ENCODE data around the gene CPT1A.

The CPT1A gene

DNA sequence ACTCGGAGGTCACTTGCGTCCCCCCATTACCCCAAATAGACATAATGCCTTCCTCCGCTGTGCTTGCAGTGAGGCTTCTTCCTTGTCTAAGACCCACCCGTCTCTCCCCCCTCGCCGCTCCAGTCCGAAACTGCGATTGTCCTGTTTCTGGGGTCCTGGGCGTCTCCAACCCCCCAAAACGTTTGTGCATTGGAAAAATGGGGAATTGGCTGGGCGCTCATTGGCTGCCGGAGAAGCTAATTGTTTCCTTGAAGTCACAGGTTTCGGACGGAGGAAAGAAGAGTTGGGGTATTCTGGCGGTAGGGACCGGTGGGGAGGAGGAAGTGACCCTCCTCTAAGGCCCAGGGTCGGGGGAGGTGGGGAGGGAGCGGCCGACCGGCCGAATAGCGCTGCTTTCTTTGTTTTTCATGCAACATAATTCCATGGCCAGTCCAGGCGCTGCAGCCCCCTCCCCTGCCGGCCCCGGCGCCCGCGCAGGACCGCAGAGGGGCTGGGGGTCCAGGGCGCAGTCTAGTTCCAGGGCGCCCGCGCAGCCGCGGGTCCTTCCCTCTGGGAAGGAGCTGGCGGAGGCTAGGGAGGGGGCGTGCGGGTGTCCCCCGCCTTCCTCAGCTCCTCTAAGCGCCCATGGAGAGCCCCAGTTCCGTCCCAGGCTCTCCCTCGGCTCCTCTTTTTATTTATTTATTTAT, 12.7 kb upstream of the CPT1A start:
- no peak for DNase-seq (ENCODE audit: low read depth, low spot score)

DNA sequence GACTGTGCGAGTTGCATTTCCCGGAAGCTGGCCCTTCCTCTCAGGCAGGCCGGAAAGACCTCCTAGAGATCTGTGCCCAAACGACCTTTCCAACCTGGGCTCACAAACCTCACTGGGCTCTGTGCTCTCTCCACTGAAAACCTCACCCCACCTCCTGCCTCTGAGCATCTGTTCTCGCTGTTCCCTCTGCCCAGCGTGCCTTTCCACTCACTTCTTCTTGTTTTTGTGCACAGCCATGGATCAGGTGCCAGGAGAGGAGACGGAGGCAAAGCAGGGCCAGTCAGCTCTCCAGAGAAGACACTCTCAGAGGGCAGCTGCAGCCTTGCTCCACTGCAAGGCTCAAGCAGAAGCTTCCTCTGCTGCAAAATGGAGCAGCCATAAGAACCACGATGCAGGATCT, 10.9 kb upstream of the CPT1A start:
- no peak for DNase-seq (ENCODE audit: low read depth, low spot score)

DNA sequence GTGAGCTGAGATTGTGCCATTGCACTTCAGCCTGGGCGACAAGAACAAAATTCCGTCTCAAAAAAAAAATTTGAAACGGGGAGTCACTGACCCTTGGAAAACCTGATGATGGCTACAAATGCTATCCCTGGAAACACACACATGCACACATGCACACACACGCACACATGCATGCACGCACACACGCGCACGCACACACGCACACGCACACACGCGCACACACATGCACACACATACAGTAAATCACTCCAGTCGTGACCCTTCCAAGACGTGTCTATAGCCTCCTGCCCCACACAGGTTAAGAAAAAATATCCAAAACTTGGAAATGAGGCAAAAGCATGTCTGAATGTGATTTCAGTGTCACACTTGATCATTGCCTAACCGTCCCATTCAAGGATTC, 6.7 kb upstream of the CPT1A start:
- no peak for DNase-seq (ENCODE audit: low read depth, low spot score)

DNA sequence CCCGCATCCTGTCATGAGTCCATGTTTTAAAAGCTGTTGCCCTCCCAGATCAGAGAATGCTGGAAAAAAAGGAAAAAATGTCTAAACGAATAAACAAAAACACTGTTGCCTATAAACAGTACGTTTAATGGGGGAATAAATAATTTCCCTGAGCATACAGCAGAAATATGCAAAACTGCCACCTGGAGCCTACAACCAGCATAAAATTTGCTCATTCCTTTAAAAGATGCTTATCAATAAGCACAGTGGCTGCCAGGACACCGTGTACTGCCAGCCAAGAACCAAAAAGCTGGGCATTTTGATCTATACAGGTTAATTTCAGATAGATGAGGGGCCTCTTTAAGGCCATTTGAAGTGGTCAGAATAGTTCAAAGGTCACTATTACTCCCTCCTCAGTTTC, 5.7 kb upstream of the CPT1A start:
- no peak for DNase-seq (ENCODE audit: low read depth, low spot score)

DNA sequence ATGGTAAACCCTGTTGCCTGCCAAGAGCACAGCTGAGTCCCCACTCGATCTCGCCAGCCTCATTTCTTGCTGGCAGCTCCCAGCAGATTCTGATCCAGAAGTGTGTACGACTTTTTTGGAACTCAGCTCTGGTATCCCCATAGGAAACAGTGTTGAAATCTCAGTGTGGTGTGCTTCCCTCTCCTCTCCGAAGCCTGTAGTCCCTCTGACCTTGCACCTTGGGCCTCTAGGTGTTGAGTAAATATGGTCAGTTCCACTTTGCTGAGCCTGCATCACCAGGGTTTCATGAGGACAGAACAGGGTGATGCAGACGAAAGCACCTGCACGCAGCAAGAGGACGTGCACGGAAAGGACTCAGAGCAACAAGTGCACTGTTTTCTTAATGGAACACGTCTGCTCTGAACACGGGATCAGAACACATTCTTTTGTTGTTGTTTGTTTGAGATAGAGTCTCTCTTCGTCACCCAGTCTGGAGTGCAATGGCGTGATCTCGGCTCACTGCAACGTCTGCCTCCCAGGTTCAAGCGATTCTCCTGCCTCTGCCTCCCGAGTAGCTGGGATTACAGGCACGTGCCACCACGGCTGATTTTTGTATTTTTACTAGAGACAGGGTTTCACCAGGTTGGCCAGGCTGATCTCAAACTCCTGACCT, 3.8 kb upstream of the CPT1A start:
- DNase-seq (ENCODE audit: low read depth, low spot score), result no peak

DNA sequence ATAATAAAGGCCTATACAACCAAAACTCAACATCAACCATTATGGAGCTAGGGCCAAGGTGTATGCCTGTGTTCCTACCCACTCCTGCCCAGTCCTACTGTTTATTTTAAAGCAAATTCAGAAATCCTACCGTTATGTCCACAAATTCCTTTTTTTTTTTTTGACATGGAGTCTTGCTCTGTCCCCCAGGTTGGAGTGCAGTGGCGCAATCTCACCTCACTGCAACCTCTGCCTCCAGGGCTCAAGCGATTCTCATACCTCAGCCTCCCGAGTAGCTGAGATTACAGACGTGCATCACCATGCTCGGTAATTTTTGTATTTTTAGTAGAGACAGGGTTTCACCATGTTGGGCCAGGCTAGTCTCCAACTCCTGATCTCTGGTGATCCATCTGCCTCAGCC, 3.1 kb upstream of the CPT1A start:
- no peak for DNase-seq (ENCODE audit: low read depth, low spot score)

DNA sequence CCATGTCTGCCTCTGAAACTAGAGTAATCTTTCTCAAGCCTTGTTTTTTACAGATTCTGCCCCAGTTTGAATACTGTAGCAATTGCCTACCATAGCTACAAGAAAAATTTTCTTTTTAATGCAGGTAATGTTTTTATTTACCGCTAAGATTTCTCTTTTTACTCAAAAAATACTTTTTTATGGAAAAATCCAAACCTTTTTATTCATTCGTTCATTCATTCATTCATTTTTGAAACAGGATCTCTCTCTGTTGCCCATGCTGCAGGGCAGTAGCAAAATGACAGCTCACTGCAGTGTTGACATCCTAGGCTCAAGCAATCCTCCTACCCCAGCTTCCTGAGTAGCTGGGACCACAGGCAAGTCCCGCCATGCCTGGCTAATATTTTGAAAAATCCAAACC, 2.7 kb upstream of the CPT1A start:
- DNase-seq (ENCODE audit: low read depth, low spot score), result no peak

DNA sequence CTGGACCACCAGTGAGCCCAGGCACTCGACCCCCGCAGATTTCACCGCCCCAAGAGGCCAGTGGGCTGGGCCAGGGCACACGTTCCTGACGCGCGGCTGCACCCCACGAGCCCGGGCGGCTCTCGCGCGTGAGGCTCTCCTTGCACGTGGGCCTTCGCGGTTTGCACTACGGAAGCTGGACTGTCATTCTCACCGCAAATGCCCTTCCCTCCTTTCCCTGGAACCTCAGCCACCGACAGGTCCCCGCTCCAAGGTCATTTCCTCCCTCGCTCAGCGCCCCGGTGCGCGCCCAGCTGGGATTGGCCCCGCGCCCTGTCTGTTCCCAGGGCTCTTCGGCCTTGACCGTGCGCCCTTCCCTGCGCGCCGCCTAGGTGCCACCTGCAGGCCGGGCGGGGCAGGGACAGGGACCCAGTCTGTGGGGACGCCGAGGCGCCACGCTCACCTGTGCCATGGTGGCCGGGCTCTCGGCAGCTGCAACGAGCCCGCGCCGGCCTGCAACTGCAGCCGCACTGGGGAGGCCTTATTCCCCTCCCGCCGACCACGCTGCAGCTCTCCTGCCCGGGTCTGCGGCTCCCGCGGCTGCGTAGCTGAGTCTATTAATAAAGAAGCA, 2.1 kb upstream of the CPT1A start:
- no peak for DNase-seq (ENCODE audit: low read depth, low spot score)

DNA sequence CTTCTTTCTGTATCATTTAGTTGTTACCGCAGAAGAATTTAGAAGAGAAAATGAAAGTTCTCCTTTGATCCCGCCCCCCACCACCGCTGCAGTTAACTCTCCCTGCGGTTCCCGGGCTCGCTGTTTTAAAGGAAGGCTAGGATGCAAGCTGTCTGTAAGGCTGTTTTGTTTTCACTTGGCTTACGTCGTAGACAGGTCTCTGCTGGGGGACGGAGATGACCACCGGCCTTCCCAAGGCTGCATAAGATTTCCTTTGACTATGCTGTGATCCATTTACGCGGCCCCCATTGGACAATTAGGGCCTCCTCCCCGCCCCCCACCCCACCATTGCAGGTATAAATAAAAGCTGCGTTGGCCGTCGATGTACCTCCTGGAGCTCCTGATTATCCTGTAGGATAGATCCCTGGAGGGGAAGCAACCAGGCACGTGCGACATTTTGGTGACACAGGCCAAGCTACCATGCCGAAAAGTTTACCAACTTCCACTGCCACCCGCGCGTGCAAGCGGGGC, 1.4 kb upstream of the CPT1A start:
- DNase-seq (ENCODE audit: low read depth, low spot score), result no peak

DNA sequence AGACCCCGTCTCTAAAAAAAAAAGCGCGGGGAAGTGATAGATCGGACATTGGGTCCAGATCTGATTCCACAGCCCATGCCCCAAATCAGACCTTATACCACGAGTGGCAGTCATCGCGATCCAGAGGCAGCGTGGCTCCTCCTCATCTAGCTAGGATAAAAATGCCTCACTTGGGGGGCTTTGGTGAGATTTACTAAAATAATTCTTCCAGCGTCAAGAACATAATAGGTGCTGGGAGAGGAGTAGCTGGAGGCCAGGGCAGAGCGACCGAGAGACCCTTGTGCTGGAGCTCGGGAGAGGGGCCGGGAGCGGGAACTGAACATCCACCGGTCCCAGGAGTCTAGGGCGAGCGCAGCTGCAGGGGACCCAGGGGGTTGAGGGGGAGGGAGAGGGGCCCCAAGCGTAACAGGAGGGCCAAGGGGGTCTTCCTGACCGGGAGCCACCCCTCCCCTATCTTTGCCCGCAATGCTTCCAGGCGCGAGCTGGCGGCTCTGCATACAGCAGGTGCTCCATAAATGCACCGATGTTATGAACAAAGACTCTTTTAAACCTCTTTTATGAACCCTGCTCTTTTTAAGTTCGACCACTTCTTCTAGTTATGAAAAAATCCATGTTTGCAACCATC, 823 bp upstream of the CPT1A start:
- DNase-seq (ENCODE audit: low read depth, low spot score), result no peak

DNA sequence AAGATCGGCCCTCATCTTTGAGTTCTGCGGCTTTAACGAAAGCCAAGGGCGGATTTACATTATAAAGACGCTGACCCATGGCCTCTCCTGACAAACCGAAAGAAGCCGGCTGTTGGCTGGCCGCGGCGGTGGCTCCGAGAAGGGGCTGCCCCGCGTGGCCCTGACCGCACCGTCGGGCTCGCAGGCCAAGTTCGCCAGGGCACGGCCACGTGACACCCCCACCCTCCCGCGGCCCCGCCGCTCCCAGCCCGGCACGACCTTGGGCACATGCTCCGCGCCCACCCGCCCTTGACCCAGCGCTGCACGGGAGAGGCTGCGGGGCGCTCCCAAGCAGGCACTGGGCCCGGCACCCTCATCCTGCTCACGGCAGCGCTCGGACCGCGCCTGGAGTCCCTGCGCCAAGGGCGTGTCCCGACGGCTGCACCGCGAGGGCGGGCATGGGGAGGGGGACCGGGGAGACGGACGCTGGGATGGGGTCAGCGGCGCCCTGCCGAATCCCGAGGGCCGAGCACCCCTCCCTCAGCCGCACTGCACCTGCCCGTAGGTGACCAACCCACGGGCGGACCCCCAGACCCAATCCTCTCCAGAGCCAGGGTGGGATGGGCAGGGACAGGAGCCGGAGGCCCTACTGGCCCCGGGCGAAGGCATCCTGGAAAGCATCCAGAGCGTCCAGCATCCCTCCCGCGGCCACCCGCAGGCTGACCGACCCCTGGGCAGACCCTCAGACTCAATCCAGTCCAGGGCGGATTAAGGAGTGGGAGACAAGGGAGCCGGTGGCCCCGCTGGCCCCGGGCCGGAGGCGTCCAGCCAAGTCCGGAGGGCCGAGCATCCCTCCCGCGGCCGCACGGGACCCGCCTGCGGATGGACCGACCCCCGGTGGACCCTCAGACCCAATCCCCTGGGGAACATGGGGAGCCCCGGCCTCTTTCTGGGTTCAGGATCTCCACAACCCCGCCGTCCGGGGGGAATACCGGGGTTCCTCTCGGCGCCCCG, 759 bp downstream of the CPT1A start:
- DNase-seq (ENCODE audit: low read depth, low spot score), result no peak

DNA sequence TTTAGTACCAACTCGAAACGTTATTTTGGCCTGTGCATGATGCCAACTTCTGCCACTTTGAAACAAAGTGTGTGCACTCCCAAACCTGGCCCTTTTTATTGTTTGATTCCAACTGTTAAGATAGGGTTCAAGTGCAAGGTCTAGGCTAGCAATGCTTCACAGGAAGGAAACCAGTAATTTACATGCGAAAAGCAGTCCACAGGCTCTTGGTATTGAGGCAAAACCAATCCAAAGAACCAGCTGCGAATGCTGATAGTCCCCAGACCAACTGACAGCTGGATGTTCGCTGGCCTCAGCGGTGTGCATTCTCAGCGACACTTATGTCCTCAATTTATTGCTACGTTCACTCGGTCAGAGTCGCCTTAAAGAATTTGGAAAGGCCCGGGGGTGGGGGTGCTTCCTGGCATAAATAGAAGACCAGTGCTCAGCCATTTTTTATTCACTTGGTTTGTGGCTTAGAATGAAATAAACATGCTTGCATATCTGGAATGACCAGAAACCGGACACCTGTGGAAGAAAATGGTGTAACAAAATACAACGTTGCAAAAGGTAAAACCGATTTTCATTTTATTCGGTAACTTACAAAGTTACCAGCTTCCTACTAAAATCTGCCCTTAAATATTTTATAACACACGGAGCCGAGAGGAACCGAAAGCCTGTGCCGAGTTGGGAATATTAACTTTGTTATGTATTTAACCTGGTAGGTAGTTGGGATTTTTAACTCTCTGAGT, 1.6 kb downstream of the CPT1A start:
- DNase-seq (ENCODE audit: low read depth, low spot score), result no peak

DNA sequence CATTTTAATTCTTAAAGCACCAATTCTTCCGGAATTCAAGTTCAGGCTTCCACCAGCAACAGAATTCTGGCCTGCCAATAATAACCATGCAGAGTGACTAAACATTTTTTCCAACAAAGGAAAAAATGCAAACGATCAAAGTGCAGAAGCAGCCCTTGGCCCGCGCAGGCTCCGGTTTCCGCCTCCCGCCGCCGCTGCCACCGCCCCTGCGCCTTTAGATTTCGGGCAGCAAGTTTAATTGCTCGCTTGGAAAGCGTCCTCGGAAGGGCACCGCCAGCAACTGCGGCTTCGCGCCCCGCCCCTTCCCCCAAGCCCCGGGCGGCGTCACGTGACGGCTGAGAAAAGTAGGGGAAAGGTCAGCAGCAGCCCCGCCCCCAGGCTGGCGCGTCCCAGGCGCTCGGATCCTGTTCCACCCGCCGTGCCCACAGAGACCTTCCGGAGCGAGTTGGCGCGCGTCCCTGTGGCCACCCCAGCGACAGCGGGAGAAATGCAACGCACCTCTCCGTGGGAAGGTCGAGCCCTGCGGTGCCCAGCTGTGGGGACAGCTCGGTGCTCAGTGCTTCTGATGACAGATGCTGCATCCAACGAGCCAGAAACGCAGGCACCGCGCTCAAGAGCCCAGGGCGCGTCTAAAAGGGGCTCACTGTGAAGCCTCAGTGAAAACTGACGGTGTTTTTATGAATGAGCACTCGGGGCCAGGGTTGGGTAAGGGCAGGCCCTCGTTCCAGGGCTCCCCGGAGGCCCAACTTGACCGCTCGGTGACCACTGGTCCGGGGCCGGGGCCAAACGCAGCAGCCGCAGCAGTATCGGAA, 2.5 kb downstream of the CPT1A start:
- DNase-seq (ENCODE audit: low read depth, low spot score), result peak; percentile 75

DNA sequence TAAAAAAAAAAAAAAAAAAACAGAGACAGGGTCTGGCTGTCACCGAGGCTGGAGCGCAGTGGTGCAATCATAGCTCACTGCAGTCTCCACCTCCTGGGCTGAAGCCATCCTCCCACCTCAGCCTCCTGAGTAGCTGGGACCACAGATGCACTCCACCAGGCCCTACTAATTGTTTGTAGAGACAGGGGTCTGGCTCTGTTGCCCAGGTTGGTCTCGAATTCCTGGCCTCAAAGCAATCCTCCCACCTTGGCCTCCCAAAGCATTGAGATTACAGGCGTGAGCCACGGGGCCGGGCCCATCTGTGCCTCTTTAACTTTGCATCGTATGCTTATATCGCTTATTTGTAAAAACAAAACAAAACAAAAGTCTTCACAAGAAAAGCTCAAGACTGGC, 3.1 kb downstream of the CPT1A start:
- DNase-seq (ENCODE audit: low read depth, low spot score), result no peak

DNA sequence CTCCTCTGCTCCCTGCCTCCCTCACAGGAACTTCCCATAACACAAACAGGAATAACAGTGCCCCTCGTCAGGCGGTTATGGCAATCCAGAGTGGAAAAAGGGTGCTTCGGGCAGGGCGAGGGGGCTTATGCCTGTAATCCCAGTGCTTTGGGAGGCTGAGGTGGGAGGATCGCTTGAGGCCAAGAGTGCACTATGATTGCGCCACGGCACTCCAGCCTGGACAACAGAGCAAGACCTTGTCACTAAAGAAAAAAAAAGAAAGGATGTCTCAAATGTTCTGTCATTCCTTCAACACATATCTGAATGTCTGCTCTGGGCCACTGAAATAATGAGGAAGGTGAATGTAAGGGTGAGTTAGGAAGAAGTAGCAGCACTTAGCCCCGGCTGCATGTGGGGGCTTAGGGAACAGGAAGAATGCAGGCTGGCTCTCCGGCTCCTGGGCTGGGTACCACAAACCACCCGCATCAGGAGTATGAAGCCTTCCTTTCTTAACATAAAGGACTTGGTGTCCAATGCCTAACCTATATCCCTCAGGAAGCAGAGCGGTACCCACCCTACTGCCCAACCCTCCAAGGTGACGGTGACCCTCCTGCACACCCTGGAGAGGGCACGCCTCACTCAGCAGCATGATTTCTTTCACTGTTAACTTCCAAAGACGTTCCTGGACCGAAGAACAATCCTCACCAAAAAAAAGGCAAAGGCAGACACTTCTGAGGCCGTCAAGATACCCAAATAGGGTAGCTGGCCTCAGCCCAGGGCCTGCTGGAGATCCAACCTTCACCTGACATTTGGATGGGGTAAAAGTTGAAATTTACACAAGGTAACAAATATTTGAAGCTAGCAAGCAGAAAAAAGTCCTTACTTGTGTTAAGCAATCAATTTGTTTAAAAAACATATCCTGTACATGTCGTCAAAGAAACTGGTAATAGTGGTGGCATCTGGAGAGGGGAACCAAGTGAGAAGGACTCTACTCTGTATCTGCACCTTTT, 3.8 kb downstream of the CPT1A start:
- DNase-seq (ENCODE audit: low read depth, low spot score), result no peak

DNA sequence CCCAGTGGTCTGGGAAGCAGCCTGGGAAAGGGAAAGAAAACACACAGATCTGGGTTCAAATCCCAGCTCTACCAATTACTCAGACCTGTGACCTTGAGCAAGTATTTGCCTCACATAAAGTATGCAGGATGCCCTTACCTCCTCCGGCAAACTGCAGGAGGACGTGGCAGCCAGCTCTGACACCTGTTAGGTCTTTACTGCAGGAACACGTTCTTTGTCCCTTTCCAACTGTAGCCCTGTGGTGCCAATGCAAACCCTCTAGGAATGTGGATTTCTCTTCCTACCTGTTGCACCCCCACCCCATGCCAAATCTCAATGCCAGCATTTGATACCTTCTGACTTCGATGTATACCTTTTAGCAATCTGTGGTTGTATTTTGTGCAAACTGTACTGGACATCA, 6.0 kb downstream of the CPT1A start:
- DNase-seq (ENCODE audit: low read depth, low spot score), result no peak

DNA sequence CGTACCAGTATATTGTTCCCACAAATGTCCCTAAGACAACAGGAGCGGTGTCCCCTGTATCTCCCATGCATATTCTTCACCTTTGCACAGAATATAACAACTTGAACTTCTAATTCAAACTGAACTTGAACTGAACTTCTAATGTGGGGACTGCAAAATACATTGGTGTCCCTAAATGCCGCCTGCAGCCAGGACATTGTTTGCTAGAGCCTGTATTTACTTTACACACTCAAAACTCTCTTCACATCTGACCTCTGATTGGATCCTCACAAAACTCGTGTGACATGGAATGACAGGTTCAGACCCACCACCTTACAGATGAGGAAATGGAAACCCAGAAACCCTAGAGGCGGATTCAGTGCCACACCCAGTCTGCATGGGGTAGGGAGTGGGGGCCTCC, 6.4 kb downstream of the CPT1A start:
- no peak for DNase-seq (ENCODE audit: low read depth, low spot score)

DNA sequence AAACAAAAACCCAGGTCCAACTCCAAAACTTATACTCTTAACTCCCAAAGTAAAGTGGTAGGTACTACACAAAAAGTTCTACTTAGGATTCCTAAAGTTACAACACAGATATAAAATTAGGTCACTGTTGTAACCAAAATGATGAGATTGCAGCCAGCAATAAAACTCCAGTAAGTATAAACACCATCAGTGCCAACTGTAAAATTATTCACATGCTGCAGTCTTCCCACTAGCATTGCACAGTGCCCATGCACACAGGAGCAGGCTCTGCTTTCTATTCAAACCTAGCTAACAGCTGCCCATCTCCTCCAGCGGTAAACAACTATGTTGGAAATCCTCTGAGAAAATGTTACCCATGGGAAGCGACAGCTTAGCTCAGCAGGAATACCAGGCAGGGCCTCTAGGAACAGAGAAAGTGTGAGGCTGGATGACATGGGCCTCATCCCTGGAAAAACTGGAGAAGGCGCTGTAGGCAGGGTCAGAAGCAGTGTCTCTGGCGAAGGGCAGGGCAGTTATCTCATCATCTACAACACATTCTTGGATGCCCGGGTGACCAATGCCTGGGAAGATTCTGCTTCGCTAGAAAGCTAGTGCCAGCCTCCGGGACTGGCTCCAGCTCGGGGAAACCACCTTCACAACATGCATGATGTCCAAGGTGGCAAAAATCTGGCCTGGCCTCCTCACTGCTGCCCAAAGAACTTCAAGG, 9.1 kb downstream of the CPT1A start:
- no peak for DNase-seq (ENCODE audit: low read depth, low spot score)
